ENCODE results near the gene PHF2. TPM values are rescaled to one million over a fixed set of nuclear protein-coding genes. Genes with fewer than 3 reads are reported as not detected.

PHF2 gene
- total and polyA plus RNA-seq, 2 of the 8 experiments (the other 6 are each of a cell fraction or from before 2014, with no cell fraction given): 3.4 to 9.4 TPM

DNA sequence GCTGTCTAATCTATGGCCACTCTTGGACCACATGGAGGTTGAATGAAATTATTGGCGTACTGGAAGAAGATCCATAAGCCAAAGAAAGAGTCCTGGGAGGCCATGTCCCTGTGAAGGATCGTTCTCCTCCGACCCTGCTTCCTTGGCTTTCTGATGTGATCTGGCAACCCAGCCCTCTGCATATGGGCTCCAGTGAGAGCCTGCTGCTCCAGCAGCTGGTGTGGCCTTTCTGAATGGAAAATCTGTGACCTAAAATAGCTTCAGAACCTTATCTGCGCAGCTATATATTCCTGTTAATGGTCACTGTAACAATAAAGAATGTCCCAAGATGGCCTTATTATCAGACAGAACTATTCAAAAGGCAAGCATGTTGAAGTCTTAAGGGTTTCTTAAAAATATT lies 40.2 kb upstream of the PHF2 start (continued):
- no peak for TF ChIP-seq KDM1A (IDR thresholded peaks at IDR 0.05; ENCODE audit: borderline replicate concordance, low read length)
- TF ChIP-seq YY1 (IDR thresholded peaks at IDR 0.05; ENCODE audit: low read depth, low read length): no peak
- TF ChIP-seq KDM5A (IDR thresholded peaks at IDR 0.05; ENCODE audit: low read length): no peak
- no peak for TF ChIP-seq NANOG (IDR thresholded peaks at IDR 0.05; ENCODE audit: insufficient read depth, low read depth, low read length, poor library complexity, severe bottlenecking)

Data from H1 (cell line).